OCI-LY7 (cell line): Measurements from ENCODE around the gene MAMDC2.

Source experiments
- CTCF ChIP-seq: fragments of 200-600 bp; sonication (generic); conservative IDR thresholded peaks from 2 replicates; pipeline ENCODE4 v1.5.1; 2014; ENCODE audit warnings: mild to moderate bottlenecking, antibody characterized with exemption, low read length, moderate library complexity, mixed read lengths
- EZH2phosphoT487 ChIP-seq: fragments of 200-600 bp; sonication (generic); IDR thresholded peaks from 2 replicates; pipeline ENCODE4 v1.6.1; 2018; ENCODE audit warnings: low read depth, borderline replicate concordance, mild to moderate bottlenecking, mixed run types, antibody characterized with exemption, low read length, moderate library complexity, mixed read lengths

- TF ChIP-seq CTCF, result no peak
- no peak for TF ChIP-seq EZH2phosphoT487
These were observed 185.0 kb downstream of the MAMDC2 start for GRCh38 chr9:70228611-70229010.
